NB4 (cell line): ENCODE data around the gene GNA12.

Experiments used
- POLR2A ChIP-seq: IDR thresholded peaks from 2 replicates; pipeline ENCODE4 v1.6.1; 2011; ENCODE audit warnings: mild to moderate bottlenecking; ENCODE audit not compliant: insufficient read length; ENCODE audit errors: extremely low read depth
- TF ChIP-seq, protein P1 (sequence below): IDR thresholded peaks from one replicate; pipeline ENCODE4 v1.5.1; 2012; ENCODE audit warnings: low read depth, low read length
- TF ChIP-seq, protein P2 (sequence below): IDR thresholded peaks from 2 replicates; pipeline ENCODE4 v1.6.1; 2011; ENCODE audit warnings: low read depth, low read length

DNA sequence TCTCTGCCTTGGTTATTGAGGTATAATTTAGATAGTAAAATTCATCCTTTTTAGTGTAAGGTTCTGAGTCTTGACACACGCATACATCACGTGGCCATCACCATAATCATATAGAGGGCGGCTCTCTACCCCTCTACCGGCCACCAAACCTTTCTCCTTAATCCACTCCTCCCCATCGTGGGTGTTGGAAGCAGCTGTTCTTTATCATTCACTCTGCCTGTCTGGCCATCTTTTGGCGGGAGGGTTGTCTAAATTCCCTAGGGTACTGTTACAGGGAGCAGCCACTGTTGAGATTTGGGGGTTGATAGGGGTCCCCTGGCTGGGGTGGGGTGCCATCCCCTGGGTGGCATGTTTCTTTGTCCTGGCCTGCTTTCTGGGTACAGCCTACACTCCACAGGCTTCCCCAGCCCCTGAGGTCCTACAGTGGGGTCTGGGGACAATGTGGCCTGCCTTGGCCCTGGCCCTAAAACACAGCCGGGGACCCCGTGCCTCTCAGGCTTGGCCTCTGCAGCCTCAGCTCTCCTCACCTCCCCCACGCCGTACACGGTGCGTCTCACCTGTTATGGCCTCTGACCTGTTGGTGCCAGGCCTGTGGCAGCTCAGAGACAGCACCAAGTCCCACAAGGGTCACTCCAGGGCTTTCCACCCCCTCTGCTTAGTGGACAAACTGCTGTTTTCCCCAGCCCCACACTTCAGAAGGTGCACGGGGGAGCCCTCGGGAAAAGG is 138.6 kb downstream of the GNA12 start:
- TF ChIP-seq, protein P1, sequence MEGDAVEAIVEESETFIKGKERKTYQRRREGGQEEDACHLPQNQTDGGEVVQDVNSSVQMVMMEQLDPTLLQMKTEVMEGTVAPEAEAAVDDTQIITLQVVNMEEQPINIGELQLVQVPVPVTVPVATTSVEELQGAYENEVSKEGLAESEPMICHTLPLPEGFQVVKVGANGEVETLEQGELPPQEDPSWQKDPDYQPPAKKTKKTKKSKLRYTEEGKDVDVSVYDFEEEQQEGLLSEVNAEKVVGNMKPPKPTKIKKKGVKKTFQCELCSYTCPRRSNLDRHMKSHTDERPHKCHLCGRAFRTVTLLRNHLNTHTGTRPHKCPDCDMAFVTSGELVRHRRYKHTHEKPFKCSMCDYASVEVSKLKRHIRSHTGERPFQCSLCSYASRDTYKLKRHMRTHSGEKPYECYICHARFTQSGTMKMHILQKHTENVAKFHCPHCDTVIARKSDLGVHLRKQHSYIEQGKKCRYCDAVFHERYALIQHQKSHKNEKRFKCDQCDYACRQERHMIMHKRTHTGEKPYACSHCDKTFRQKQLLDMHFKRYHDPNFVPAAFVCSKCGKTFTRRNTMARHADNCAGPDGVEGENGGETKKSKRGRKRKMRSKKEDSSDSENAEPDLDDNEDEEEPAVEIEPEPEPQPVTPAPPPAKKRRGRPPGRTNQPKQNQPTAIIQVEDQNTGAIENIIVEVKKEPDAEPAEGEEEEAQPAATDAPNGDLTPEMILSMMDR: no peak
- no peak for TF ChIP-seq POLR2A
- TF ChIP-seq, protein P2, sequence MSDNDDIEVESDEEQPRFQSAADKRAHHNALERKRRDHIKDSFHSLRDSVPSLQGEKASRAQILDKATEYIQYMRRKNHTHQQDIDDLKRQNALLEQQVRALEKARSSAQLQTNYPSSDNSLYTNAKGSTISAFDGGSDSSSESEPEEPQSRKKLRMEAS: no peak
